Muscle layer of duodenum (tissue), 2 donors: ENCODE measurements around the gene MSANTD2.

Source experiments
- H3K27ac ChIP-seq: one replicate; pipeline ENCODE4 v1.7.0; 2013; ENCODE audit warnings: mild to moderate bottlenecking, low read length
- H3K27me3 ChIP-seq: one replicate; pipeline ENCODE4 v1.7.0; 2013; ENCODE audit warnings: low read depth, mild to moderate bottlenecking, control low read depth, low read length
- H3K36me3 ChIP-seq, 2 donors: one replicate each; pipeline ENCODE4 v1.7.0; 2013; ENCODE audit warnings: low read length in 2 of 2, control low read depth in 1 of 2, mild to moderate bottlenecking in 1 of 2; ENCODE audit not compliant: insufficient read depth in 2 of 2, control insufficient read depth in 1 of 2
- H3K4me1 ChIP-seq, 2 donors: one replicate each; pipeline ENCODE4 v1.7.0; 2013; ENCODE audit warnings: low read length in 2 of 2, mild to moderate bottlenecking in 2 of 2, control low read depth in 1 of 2, moderate library complexity in 1 of 2; ENCODE audit not compliant: insufficient read depth in 2 of 2, control insufficient read depth in 1 of 2
- H3K4me3 ChIP-seq, 2 donors: one replicate each; pipeline ENCODE4 v1.7.0; 2013; ENCODE audit warnings: low read length in 2 of 2, low read depth in 1 of 2, mild to moderate bottlenecking in 1 of 2
- H3K9me3 ChIP-seq, 2 donors: one replicate each; pipeline ENCODE4 v1.7.0; 2013; ENCODE audit warnings: low read length in 2 of 2, control low read depth in 1 of 2, mild to moderate bottlenecking in 1 of 2; ENCODE audit not compliant: control insufficient read depth in 1 of 2
- donor health status: healthy.

The MSANTD2 gene

GRCh38 chr11:124769806-124770774 lies 30.1 kb downstream of the MSANTD2 start:
- peaks cover 14 to 34% of the 10 kb centered on the region in 2 donors for H3K36me3 ChIP-seq
- no peaks in the 10 kb centered on the region for H3K4me1 ChIP-seq
- H3K4me3 ChIP-seq: no peak overlapping the region
- H3K27me3 ChIP-seq: no peaks in the 10 kb centered on the region
- H3K9me3 ChIP-seq: no peaks in the 10 kb centered on the region
- H3K27ac ChIP-seq: no peak overlapping the region

- H3K4me3 ChIP-seq: no peak overlapping the region
- no peak overlapping the region for H3K27ac ChIP-seq
- peaks cover 14 to 27% of the 10 kb centered on the region in 2 donors for H3K36me3 ChIP-seq
- no peaks in the 10 kb centered on the region for H3K9me3 ChIP-seq
- H3K27me3 ChIP-seq: no peaks in the 10 kb centered on the region
- H3K4me1 ChIP-seq: no peaks in the 10 kb centered on the region
Observed at GRCh38 chr11:124768914-124769313, 31.3 kb downstream of the MSANTD2 start.

GRCh38 chr11:124766156-124766555 lies 34.0 kb downstream of the MSANTD2 start:
- peaks cover 17% of the 10 kb centered on the region for H3K27me3 ChIP-seq
- peaks cover 3 to 22% of the 10 kb centered on the region in 2 donors for H3K4me1 ChIP-seq
- no peak overlapping the region for H3K4me3 ChIP-seq
- H3K27ac ChIP-seq: no peak overlapping the region
- H3K9me3 ChIP-seq: no peaks in the 10 kb centered on the region
- peaks cover 8 to 27% of the 10 kb centered on the region in 2 donors for H3K36me3 ChIP-seq

GRCh38 chr11:124763156-124763947 lies 36.9 kb downstream of the MSANTD2 start:
- Histone ChIP-seq H3K36me3 (peaks cover 5 to 17% of the 10 kb centered on the region in 2 donors), H3K4me3 (peak overlapping the region; percentile 67 to 68), H3K9me3 (no peaks in the 10 kb centered on the region), H3K27ac (no peak overlapping the region), H3K4me1 (peaks cover 3 to 43% of the 10 kb centered on the region in 2 donors), H3K27me3 (peaks cover 40% of the 10 kb centered on the region)

GRCh38 chr11:124762624-124763155 lies 37.5 kb downstream of the MSANTD2 start:
- no peaks in the 10 kb centered on the region for H3K9me3 ChIP-seq
- H3K4me3 ChIP-seq: peak overlapping the region; percentile 67 to 68
- H3K27me3 ChIP-seq: peaks cover 40% of the 10 kb centered on the region
- H3K36me3 ChIP-seq: peaks cover 5 to 15% of the 10 kb centered on the region in 2 donors
- peaks cover 3 to 49% of the 10 kb centered on the region in 2 donors for H3K4me1 ChIP-seq
- H3K27ac ChIP-seq: no peak overlapping the region

- peak within 1 kb of the TSS; percentile 67 to 68 for H3K4me3 ChIP-seq
- H3K9me3 ChIP-seq: no peaks in the 10 kb centered on the region
- peaks cover 5 to 10% of the 10 kb centered on the region in 2 donors for H3K36me3 ChIP-seq
- peaks cover 44% of the 10 kb centered on the region for H3K27me3 ChIP-seq
- H3K4me1 ChIP-seq: peaks cover 3 to 49% of the 10 kb centered on the region in 2 donors
- peak within 1 kb of the TSS; percentile 27 for H3K27ac ChIP-seq
Observed at GRCh38 chr11:124762105-124762623, 38.0 kb downstream of the MSANTD2 start, which contains the start of gene ESAM. Gene ESAM (minus strand): TSS chr11:124762290. CDS start chr11:124762154, 136 bp downstream.

- Histone ChIP-seq H3K27me3 (peaks cover 47% of the 10 kb centered on the region), H3K27ac (peak overlapping the region; percentile 27), H3K4me3 (peak overlapping the region; percentile 42 to 49), H3K4me1 (peaks cover 3 to 49% of the 10 kb centered on the region in 2 donors), H3K9me3 (no peaks in the 10 kb centered on the region), H3K36me3 (peaks cover 5% of the 10 kb centered on the region in 2 donors)
Observed at GRCh38 chr11:124761301-124762104, 38.7 kb downstream of the MSANTD2 start.

- Histone ChIP-seq H3K4me3 (peak overlapping the region; percentile 42 to 49), H3K36me3 (peaks cover 0 to 5% of the 10 kb centered on the region in 2 donors), H3K27ac (peak overlapping the region; percentile 39), H3K27me3 (peaks cover 51% of the 10 kb centered on the region), H3K9me3 (no peaks in the 10 kb centered on the region), H3K4me1 (peaks cover 3 to 49% of the 10 kb centered on the region in 2 donors)
Observed at GRCh38 chr11:124760806-124761205, 39.4 kb downstream of the MSANTD2 start.

- peak overlapping the region; percentile 39 for H3K27ac ChIP-seq
- peaks cover 3 to 49% of the 10 kb centered on the region in 2 donors for H3K4me1 ChIP-seq
- peak overlapping the region; percentile 42 to 49 for H3K4me3 ChIP-seq
- H3K27me3 ChIP-seq: peaks cover 52% of the 10 kb centered on the region
- peaks cover 0 to under 1% of the 10 kb centered on the region in 2 donors for H3K36me3 ChIP-seq
- no peaks in the 10 kb centered on the region for H3K9me3 ChIP-seq
Observed at GRCh38 chr11:124760205-124760652, 40.0 kb downstream of the MSANTD2 start.
